Esophagus muscularis mucosa (tissue), 4 donors: ENCODE data around the gene SPDL1. TPM values are rescaled to one million over a fixed set of nuclear protein-coding genes. Genes with fewer than 3 reads are reported as not detected.

ENCODE experiments used
- DNase-seq: peaks from one replicate; pipeline ENCODE4 v3.0.0-alpha.2; 2017; ENCODE audit errors: extremely low spot score
- H3K27ac ChIP-seq, 4 donors: fragments of 200-600 bp; sonication (generic); replicated peaks in 1 of 4; 1 replicate in 3 of 4; 2 replicates in 1 of 4; pipeline ENCODE4 v1.5.1; 2016 to 2019; ENCODE audit warnings: mild to moderate bottlenecking in 1 of 4
- H3K27me3 ChIP-seq, 4 donors: fragments of 200-600 bp; sonication (generic); one replicate each; pipeline versions ENCODE4 v1.5.1 to v1.6.0; 2016 to 2019
- H3K36me3 ChIP-seq, 4 donors: fragments of 200-600 bp; sonication (generic); one replicate each; pipeline ENCODE4 v1.5.1; 2016 to 2019
- H3K4me1 ChIP-seq, 4 donors: fragments of 200-600 bp; sonication (generic); one replicate each; pipeline ENCODE4 v1.5.1; 2016 to 2019
- H3K4me3 ChIP-seq, 4 donors: fragments of 200-600 bp; sonication (generic); 1 replicate in 2 of 4; 2 replicates in 2 of 4; pipeline ENCODE4 v1.5.1; 2016 to 2019; ENCODE audit warnings: mild to moderate bottlenecking in 4 of 4, moderate library complexity in 1 of 4
- H3K9me3 ChIP-seq, 4 donors: fragments of 200-600 bp; sonication (generic); 1 replicate in 3 of 4; 2 replicates in 1 of 4; pipeline ENCODE4 v1.5.1; 2016 to 2019
- CTCF ChIP-seq, 3 experiments: fragments of 200-600 bp in 2 of 3; fragments of 450-650 bp in 1 of 3; sonication (generic) in 2 of 3; IDR thresholded peaks; one replicate each; pipeline ENCODE4 v1.5.1; 2017 to 2019; ENCODE audit warnings: antibody characterized with exemption in 3 of 3, mild to moderate bottlenecking in 2 of 3, moderate library complexity in 1 of 3
- EP300 ChIP-seq: sonication (generic); formaldehyde crosslinking; IDR thresholded peaks from one replicate; pipeline ENCODE4 v1.6.1; 2017; ENCODE audit warnings: antibody characterized with exemption
- POLR2A ChIP-seq: fragments of 450-650 bp; IDR thresholded peaks from one replicate; pipeline ENCODE4 v1.6.1; 2017; ENCODE audit warnings: antibody characterized with exemption, moderate library complexity, mild to moderate bottlenecking, low read depth
- POLR2AphosphoS5 ChIP-seq, 2 donors: sonication (generic); formaldehyde crosslinking; IDR thresholded peaks; one replicate each; pipeline ENCODE4 v1.6.1; 2017; ENCODE audit warnings: antibody characterized with exemption in 2 of 2
- WGBS: methylation state at CpG from one replicate; pipeline ENCODE4 v1.1.5; 2018; 5-methylcytosine and 5-hydroxymethylcytosine counted together
- intact Hi-C: fragments of 100-400 bp; cut with DNase I; formaldehyde crosslinking; loops from one replicate; pipeline ENCODE4 v1.15.1; 2023
- total RNA-seq, 4 donors: library from RNA; depleted of rRNA; stranded (reverse); fragments of >200 nt; gene quantifications; one replicate each; pipeline versions ENCODE4 v1.1.0 to v1.2.1, GENCODE V29; 2016

SPDL1 gene
- total RNA-seq, 4 donors from 2014 or later: 3.5 to 12.0 (median 7.0) TPM

DNA sequence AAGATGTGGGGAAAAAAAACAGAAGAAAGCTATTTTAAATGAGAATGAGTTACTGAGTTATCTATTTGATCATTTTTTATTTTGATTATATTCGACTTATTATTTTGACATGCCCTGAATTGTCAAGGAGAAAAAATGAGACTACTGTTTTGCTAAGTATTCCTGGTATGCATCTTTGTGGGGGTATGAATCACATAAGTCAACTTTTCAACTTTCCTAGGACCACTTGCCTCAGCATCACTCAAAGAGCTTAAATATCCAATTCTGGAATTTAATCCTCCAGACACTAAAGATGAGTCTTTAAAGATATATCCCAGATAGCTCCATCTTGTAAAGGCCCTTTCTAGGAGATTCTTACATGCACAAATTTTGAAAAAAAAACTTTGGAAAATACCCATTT lies 17.4 kb upstream of the SPDL1 start:
- H3K36me3 ChIP-seq: no peaks in the 10 kb centered on the region
- H3K4me1 ChIP-seq: no peaks in the 10 kb centered on the region
- no peak for DNase-seq
- intact Hi-C loops: no loop called here
- peaks cover 0 to 5% (median 0%) of the 10 kb centered on the region in 4 donors for H3K27me3 ChIP-seq
- 55% methylated on average over 1 of the region's 1 CpG for WGBS
- TF ChIP-seq EP300 (no peak), POLR2A (no peak), POLR2AphosphoS5 (IDR thresholded peaks at IDR 0.05) (no peak), CTCF (IDR thresholded peaks at IDR 0.05) (no peak)
- no peak overlapping the region for H3K4me3 ChIP-seq
- H3K27ac ChIP-seq: no peak overlapping the region
- H3K9me3 ChIP-seq: no peaks in the 10 kb centered on the region

GRCh38 chr5:169567079-169567478 lies 16.5 kb upstream of the SPDL1 start:
- intact Hi-C loops: no loop called here
- Histone ChIP-seq H3K27me3 (peaks cover 0 to 5% (median 0%) of the 10 kb centered on the region in 4 donors), H3K27ac (no peak overlapping the region), H3K4me3 (no peak overlapping the region), H3K9me3 (no peaks in the 10 kb centered on the region), H3K4me1 (no peaks in the 10 kb centered on the region), H3K36me3 (no peaks in the 10 kb centered on the region)
- TF ChIP-seq CTCF (IDR thresholded peaks at IDR 0.05): no peak
- no peak for TF ChIP-seq POLR2A
- TF ChIP-seq POLR2AphosphoS5 (IDR thresholded peaks at IDR 0.05): no peak
- 58% methylated on average over 2 of the region's 2 CpGs for WGBS
- DNase-seq: no peak

DNA sequence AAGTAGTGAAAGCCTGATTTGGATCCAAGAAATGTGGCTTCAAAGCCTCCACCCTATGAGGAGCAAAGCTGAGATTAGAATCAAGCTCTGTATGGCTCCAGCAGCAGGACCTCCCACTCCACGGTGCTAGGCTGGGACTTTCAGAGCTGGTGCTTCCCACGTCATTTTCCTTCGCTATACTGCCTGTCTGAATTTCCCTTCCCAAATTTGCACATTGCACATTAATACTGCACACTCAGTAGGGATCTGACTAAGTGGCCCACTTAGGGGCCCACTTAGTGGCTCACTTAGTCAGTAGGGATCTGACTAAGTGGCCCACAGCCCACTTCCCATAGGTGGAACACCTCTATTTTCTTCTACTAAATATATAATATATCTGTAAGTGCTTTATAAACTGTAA lies 14.1 kb upstream of the SPDL1 start:
- Histone ChIP-seq H3K4me3 (no peak overlapping the region), H3K36me3 (no peaks in the 10 kb centered on the region), H3K4me1 (no peaks in the 10 kb centered on the region), H3K27ac (no peak overlapping the region), H3K9me3 (no peaks in the 10 kb centered on the region), H3K27me3 (peaks cover 0 to 5% (median 0%) of the 10 kb centered on the region in 4 donors)
- WGBS: 88% methylated on average over 3 of the region's 3 CpGs
- intact Hi-C loops: no loop called here
- no peak for DNase-seq
- TF ChIP-seq CTCF (IDR thresholded peaks at IDR 0.05): no peak
- no peak for TF ChIP-seq EP300

DNA sequence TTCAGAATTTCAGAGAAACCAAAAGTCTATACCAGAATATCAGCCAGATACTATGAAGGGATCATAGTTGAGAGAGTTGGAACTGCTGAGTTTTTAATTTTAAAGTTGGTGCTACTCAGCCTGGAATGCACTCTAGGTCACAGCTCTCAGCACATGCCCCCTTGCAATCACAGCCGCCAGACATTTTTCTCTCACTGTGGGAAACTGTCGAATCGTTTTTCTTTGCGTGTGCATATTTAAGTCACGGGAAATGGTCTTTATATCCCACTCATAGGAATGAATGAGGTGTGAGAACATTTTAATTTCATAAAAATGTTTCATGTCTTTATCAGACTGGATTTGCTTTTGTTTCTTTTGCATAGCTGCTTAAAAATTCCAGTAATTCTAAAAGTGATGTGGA lies 12.2 kb upstream of the SPDL1 start:
- 66% methylated on average over 5 of the region's 5 CpGs for WGBS
- intact Hi-C loops: no loop called here

More for the DNA sequence above, 12.2 kb upstream of the SPDL1 start:
- TF ChIP-seq POLR2A (no peak), EP300 (no peak), POLR2AphosphoS5 (IDR thresholded peaks at IDR 0.05) (no peak), CTCF (IDR thresholded peaks at IDR 0.05) (no peak)
- DNase-seq: no peak
- H3K4me3 ChIP-seq: no peak overlapping the region
- peaks cover 0 to 4% (median 0%) of the 10 kb centered on the region in 4 donors for H3K4me1 ChIP-seq
- peaks cover 0 to 5% (median 0%) of the 10 kb centered on the region in 4 donors for H3K27me3 ChIP-seq
- no peaks in the 10 kb centered on the region for H3K36me3 ChIP-seq
- no peaks in the 10 kb centered on the region for H3K9me3 ChIP-seq
- H3K27ac ChIP-seq: no peak overlapping the region
